A673 (cell line): Measurements from ENCODE around the gene RRP1.

Experiments used
- EZH2 ChIP-seq: fragments of 200-600 bp; sonication (generic); IDR thresholded peaks from 2 replicates; pipeline ENCODE4 v1.6.1; 2017; ENCODE audit warnings: borderline replicate concordance, low read depth, mild to moderate bottlenecking, mixed read lengths, antibody characterized with exemption, low read length; ENCODE audit not compliant: poor library complexity, severe bottlenecking
- TF ChIP-seq, protein P1 (sequence below): fragments of 300-800, 200-600 bp; sonication (generic); conservative IDR thresholded peaks from 2 replicates; pipeline ENCODE4 v1.5.1; 2017; ENCODE audit warnings: low read depth, mild to moderate bottlenecking, antibody characterized with exemption, low read length, moderate library complexity, mixed read lengths

DNA sequence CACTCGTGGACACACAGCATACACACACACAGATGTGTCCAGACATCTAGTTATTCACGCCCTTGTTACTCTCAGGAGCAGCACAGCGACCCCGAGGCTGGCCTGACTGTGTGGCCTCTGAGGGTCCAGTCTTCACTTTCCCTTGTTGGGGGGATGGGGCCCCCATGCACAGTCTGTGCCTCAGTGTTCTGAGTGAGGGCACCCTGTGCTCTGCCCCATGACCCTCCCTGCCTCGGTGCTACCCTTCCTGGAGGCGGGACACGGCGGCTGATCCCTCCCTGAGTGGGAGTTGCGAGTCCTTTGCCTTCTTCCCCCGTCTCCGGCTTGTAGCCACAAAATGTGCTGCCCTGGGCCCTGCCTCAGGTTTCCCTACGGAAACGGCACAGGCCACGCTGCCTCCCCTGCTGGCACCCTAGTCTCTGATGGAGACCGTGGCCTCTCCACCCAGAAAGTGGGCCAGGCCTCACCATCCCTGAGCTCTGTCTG, 21.8 kb upstream of the RRP1 start:
- TF ChIP-seq, protein P1, sequence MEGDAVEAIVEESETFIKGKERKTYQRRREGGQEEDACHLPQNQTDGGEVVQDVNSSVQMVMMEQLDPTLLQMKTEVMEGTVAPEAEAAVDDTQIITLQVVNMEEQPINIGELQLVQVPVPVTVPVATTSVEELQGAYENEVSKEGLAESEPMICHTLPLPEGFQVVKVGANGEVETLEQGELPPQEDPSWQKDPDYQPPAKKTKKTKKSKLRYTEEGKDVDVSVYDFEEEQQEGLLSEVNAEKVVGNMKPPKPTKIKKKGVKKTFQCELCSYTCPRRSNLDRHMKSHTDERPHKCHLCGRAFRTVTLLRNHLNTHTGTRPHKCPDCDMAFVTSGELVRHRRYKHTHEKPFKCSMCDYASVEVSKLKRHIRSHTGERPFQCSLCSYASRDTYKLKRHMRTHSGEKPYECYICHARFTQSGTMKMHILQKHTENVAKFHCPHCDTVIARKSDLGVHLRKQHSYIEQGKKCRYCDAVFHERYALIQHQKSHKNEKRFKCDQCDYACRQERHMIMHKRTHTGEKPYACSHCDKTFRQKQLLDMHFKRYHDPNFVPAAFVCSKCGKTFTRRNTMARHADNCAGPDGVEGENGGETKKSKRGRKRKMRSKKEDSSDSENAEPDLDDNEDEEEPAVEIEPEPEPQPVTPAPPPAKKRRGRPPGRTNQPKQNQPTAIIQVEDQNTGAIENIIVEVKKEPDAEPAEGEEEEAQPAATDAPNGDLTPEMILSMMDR = no peak
- no peak for TF ChIP-seq EZH2
